ENCODE results near the gene YWHAE. TPM values are rescaled to one million over a fixed set of nuclear protein-coding genes. Genes with fewer than 3 reads are reported as not detected.
A peak's percentile ranks its signal among the peaks of the same experiment; 100 is the strongest.
"Not testable (repeated sequence)": the region's sequence is repeated elsewhere in the genome, so short reads cannot be mapped to it uniquely, and the experiment has no call there.

YWHAE gene
- 167 TPM for total RNA-seq
- polyA plus RNA-seq = 323 TPM

DNA sequence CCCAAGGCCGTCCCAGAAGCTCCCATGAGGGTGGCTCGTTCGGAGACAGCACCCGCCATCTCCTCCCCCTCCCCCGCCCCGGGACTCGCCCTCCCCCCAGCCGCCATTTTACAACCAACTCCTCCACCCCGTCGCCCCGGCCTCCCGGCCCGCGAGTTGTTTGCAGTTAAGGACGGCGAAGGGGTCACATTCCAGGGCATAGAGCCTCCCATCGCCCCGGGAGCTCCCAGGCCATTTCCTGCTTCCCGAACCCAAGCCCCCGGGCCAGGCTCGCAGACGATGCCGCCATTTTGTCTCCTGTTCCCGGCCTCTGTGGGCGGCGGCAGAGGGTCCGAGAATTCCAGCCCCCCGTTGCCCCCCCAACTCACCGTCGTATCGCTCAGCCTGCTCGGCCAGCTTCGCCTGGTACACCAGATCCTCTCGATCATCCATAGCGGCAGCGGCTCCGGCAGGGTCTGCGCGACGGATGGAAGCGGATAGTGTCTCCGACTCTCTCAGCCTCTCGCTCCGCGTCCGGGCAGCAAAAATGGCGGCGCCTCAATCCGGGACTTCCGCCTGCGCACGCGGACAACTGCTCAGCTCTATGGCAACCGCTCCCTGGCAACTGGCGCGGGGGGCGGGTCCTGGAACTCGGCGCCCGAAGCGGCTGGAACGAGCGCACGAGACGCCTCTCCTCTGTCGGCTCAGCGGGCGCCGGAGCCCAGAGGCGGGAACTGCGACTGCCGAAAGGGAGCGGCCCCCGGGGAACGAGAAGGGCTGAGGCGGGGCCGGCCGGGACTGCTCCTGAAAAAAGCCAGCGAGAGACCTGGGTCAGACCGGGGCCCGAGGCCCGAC, at the start of gene YWHAE:
Gene YWHAE (minus strand): TSS at position 544 of the 834 bp plus-strand sequence. CDS start 112 bp downstream, at position 432.
- Histone ChIP-seq H3K4me3 (ENCODE audit: low read depth, low read length) (peak within 1 kb of the TSS; percentile 85), H3K27ac (ENCODE audit: low read depth) (peak within 1 kb of the TSS; percentile 96), H3K4me1 (ENCODE audit: insufficient read depth) (no peaks in the 10 kb centered on the region), H3K36me3 (ENCODE audit: insufficient read depth) (no peaks in the 10 kb centered on the region)
- WGBS = under 1% methylated on average over 82 of the region's 82 CpGs
- DNase-seq (ENCODE audit: extremely low spot score) = peak; percentile 91

DNA sequence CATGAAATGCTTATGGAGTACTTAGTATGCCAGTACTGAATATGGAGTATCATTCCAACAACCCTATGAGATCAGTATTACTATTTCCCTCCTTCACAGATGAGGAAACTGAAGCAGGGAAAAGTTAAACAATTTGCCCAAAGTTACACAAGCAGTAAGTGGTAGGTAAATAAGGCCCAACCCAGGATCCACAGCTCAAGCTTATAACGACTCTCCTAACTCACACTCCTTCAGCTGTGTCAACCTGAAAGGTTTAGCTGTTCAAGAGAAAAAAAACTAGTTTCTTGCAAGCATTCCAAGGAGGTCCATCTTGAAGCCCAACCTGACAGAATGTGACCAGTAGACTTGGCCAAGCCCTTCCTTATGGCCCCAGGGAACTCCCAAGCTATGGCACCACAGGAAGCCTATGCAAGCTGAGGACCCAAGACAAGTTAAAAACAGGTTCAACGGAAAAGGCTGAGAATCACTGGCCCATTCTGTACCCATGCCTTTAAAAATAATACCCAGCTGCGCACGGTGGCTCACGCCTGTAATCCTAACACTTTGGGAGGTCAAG, 49.5 kb upstream of the YWHAE start:
- no peaks in the 10 kb centered on the region for H3K36me3 ChIP-seq (ENCODE audit: insufficient read depth)
- no peak overlapping the region for H3K27ac ChIP-seq (ENCODE audit: low read depth)
- WGBS = 89% methylated on average over 5 of the region's 5 CpGs
- H3K4me3 ChIP-seq (ENCODE audit: low read depth, low read length) = no peak overlapping the region
- no peak for DNase-seq (ENCODE audit: extremely low spot score)
- peaks cover under 1% of the 10 kb centered on the region for H3K4me1 ChIP-seq (ENCODE audit: insufficient read depth)

DNA sequence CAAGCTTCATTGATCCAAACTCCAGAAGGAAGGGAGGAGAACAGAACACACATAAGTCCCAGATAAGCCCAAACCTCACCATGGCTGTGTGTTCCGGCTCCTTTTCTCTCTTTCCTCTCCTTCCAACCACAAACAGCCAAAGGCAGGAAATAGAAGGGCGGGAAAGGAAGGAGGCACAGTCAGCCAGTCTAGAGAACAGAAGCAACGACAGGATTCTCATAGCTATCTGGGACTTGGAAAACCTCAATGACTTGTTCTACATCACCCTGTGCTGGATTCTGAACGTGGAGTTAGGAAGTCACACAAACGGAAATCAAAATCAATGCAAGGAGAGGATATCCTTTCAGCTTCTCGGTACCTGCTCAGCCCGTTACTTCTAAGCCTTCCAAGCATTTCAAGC, 47.0 kb upstream of the YWHAE start:
- Histone ChIP-seq H3K27ac (ENCODE audit: low read depth) (no peak overlapping the region), H3K4me1 (ENCODE audit: insufficient read depth) (no peaks in the 10 kb centered on the region), H3K36me3 (ENCODE audit: insufficient read depth) (no peaks in the 10 kb centered on the region), H3K4me3 (ENCODE audit: low read depth, low read length) (no peak overlapping the region)
- WGBS = 75% methylated on average over 7 of the region's 7 CpGs
- DNase-seq (ENCODE audit: extremely low spot score) = no peak

DNA sequence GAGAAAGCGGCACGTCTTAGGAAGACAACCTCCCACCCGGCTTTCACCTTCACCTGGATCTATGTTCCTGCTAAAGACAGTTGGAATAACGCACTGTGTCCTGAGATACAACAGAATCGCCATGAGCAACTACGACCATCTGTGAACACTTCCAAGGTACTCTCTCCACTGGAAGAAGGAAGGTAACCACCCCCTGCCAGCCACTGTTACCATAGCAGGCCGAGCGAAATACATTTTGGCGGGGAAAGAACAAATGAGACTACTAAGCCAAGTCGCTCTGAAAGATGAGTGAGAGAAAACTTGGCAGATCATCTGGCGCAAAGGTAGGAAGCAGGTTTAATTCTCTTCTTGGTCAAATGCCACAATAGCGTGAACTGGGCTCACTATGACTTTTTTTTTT, 46.2 kb upstream of the YWHAE start:
- DNase-seq (ENCODE audit: extremely low spot score) = no peak
- Histone ChIP-seq H3K36me3 (ENCODE audit: insufficient read depth) (no peaks in the 10 kb centered on the region), H3K27ac (ENCODE audit: low read depth) (no peak overlapping the region), H3K4me1 (ENCODE audit: insufficient read depth) (no peaks in the 10 kb centered on the region), H3K4me3 (ENCODE audit: low read depth, low read length) (no peak overlapping the region)
- WGBS = 94% methylated on average over 12 of the region's 12 CpGs

DNA sequence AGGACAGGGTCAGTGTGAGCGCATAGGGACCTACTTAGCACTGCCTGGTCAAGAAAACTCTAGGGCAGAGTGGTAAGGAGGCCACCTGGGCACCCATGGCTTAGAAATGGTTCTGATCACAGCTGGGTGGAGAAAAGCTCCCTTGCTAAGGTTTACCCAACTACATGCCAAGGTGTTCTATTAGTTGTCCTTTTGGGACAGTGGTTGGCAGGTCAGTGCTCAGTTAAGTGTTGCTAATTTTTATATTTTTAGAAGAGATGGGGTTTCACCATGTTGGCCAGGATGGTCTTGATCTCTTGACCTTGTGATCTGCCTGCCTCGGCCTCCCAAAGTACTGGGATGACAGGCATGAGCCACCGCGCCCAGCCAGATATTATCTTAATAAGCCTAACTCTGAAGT, 45.7 kb upstream of the YWHAE start:
- 90% methylated on average over 4 of the region's 4 CpGs for WGBS
- H3K27ac ChIP-seq (ENCODE audit: low read depth); H3K36me3 ChIP-seq (ENCODE audit: insufficient read depth); H3K4me3 ChIP-seq (ENCODE audit: low read depth, low read length); DNase-seq (ENCODE audit: extremely low spot score); H3K4me1 ChIP-seq (ENCODE audit: insufficient read depth): not testable (repeated sequence)

DNA sequence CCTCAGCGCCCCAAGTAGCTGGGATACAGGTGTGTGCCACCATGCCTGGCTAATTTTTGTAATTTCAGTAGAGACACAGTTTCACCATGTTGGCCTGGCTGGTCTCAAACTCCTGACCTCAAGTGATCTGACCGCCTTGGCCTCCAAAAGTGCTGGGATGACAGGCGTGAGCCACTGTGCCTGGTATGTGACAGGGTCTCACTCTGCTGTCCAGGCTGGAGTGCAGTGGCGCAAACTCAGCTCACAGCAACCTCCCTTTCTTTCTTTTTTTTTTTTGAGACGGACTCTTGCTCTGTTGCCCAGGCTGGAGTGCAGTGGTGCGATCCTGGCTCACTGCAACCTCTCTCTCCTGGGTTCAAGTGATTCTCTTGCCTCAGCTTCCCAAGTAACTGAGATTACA, 42.7 kb upstream of the YWHAE start:
- H3K4me1 ChIP-seq (ENCODE audit: insufficient read depth); DNase-seq (ENCODE audit: extremely low spot score); H3K4me3 ChIP-seq (ENCODE audit: low read depth, low read length); H3K36me3 ChIP-seq (ENCODE audit: insufficient read depth); H3K27ac ChIP-seq (ENCODE audit: low read depth): not testable (repeated sequence)
- 99% methylated on average over 6 of the region's 6 CpGs for WGBS

DNA sequence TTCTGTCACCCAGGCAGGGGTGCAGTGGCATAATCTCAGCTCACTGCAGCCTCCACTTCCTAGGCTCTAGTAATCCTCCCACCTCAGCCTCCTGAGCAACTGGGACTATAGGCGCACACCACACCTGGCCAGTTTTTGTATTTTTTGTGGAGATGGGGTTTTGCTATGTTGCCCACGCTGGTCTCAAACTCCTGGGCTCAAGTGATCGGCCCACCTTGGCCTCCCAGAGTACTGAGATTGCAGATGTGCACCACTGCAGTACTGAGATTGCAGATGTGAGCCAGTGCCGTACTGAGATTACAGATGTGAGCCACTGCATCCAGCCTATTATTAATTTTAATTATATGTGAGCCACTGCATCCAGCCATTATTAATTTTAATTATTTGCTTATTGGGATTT, 42.2 kb upstream of the YWHAE start:
- H3K27ac ChIP-seq (ENCODE audit: low read depth) = no peak overlapping the region
- no peaks in the 10 kb centered on the region for H3K36me3 ChIP-seq (ENCODE audit: insufficient read depth)
- no peak for DNase-seq (ENCODE audit: extremely low spot score)
- no peaks in the 10 kb centered on the region for H3K4me1 ChIP-seq (ENCODE audit: insufficient read depth)
- whole genome bisulfite sequencing = over 99% methylated on average over 4 of the region's 4 CpGs
- H3K4me3 ChIP-seq (ENCODE audit: low read depth, low read length) = no peak overlapping the region

DNA sequence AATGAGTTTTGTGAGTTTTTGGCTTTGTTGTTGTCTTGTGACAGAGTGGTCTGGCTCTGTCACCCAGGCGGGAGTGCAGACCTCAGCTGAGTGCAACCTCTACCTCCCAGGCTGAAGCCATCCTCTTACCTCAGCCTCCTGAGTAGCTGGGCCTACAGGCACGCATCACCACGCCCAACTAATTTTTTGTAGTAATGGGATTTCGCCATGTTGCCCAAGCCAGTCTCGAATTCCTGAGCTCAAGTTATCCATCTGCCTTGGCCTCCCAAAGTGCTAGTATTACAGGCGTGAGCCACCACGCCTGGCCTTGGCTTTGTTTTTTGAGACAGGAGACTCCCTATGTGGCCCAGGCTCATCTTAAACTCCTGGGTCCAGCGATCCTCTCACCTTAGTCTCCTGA, 40.9 kb upstream of the YWHAE start:
- H3K36me3 ChIP-seq (ENCODE audit: insufficient read depth) = no peaks in the 10 kb centered on the region
- WGBS = 97% methylated on average over 8 of the region's 8 CpGs
- no peak overlapping the region for H3K4me3 ChIP-seq (ENCODE audit: low read depth, low read length)
- H3K4me1 ChIP-seq (ENCODE audit: insufficient read depth) = no peaks in the 10 kb centered on the region
- H3K27ac ChIP-seq (ENCODE audit: low read depth) = no peak overlapping the region
- no peak for DNase-seq (ENCODE audit: extremely low spot score)

DNA sequence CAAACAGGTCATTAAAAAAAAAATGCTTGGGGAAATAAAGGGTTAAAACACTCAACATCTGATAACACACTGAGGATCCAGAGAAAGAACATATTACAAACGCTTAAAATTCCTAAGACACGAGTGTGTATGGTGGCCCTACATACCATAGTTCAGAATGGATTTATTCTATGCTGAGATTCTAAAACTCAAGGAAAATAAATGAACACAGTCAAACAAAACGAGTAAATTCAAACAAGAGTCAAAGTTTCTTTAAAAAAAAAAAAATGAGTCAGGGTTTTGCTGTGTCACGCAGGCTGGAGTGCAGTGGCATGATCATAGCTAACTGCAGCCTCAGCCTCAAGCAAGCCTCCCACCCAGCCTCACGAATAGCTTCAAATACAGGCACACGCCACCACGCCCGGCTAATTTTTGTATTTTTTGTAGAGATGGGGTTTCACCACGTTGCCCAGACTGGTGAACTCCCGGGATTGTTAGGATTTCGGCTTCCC, 38.6 kb upstream of the YWHAE start:
- Histone ChIP-seq H3K4me1 (ENCODE audit: insufficient read depth) (no peaks in the 10 kb centered on the region), H3K36me3 (ENCODE audit: insufficient read depth) (no peaks in the 10 kb centered on the region), H3K27ac (ENCODE audit: low read depth) (no peak overlapping the region), H3K4me3 (ENCODE audit: low read depth, low read length) (no peak overlapping the region)
- DNase-seq (ENCODE audit: extremely low spot score) = no peak
- whole genome bisulfite sequencing = 65% methylated on average over 11 of the region's 11 CpGs

DNA sequence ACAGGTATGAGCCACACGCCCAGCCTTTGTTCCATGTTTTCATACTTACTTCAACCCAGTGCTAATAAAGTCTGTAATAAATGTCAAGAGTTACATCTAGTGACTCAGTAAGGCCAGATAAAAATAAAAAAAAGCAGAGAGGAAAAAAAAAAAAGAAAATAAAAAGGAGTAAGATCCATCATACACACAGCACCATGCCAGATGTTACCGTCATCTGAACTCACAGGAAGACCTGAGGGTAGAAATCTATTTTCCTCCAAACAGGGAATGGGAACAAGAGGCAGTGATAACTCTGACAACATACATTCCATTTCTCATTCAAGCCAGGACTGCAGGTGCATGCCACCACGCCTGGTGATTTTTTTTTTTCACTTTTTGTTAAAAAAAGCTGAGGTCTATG, 35.3 kb upstream of the YWHAE start:
- H3K4me3 ChIP-seq (ENCODE audit: low read depth, low read length) = no peak overlapping the region
- H3K27ac ChIP-seq (ENCODE audit: low read depth) = no peak overlapping the region
- no peaks in the 10 kb centered on the region for H3K4me1 ChIP-seq (ENCODE audit: insufficient read depth)
- no peaks in the 10 kb centered on the region for H3K36me3 ChIP-seq (ENCODE audit: insufficient read depth)
- WGBS = 86% methylated on average over 3 of the region's 3 CpGs
- DNase-seq (ENCODE audit: extremely low spot score) = no peak

DNA sequence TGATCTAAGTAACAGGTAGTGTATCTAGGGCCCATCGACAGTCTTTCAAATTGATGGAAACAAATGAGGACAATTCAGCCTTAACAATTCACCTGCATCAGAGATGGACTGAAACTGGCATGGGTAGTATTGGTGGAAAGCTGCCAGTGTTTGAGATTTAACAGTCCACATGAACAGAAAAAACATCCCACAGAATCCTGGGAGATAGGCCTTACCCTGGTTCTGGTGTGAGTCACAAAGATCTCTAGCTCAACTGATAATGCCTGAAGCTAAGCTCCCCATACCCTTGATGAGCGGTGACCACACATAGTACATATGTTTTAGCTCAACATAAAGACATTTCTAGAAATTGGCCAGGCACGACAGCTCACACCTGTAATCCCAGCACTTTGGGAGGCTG, 34.1 kb upstream of the YWHAE start:
- Histone ChIP-seq H3K4me3 (ENCODE audit: low read depth, low read length) (no peak overlapping the region), H3K36me3 (ENCODE audit: insufficient read depth) (no peaks in the 10 kb centered on the region), H3K4me1 (ENCODE audit: insufficient read depth) (no peaks in the 10 kb centered on the region), H3K27ac (ENCODE audit: low read depth) (no peak overlapping the region)
- WGBS = 82% methylated on average over 3 of the region's 3 CpGs
- DNase-seq (ENCODE audit: extremely low spot score) = no peak

DNA sequence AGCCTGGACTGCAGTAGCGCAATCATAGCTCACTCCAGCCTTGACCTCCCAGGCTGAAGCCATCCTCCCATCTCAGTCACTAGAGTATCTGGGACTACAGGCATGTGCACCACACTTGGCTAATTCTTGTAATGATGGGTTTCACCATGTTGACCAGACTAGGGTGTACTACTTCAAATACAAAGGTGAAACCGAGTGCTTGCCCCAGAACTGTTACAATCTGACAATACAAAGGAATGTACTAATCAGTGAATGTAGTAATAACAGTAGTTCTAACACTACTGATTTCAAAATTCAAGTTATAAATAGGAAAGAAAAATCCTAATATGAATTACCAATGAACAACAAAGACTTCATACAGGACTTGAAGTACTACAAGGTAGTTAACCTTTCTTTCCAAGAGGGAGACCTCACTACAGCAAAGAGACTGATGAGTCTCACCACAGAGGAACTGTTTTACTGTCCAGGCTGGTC, 31.6 kb upstream of the YWHAE start:
- DNase-seq (ENCODE audit: extremely low spot score) = no peak
- 87% methylated on average over 2 of the region's 2 CpGs for WGBS
- no peak overlapping the region for H3K27ac ChIP-seq (ENCODE audit: low read depth)
- no peaks in the 10 kb centered on the region for H3K4me1 ChIP-seq (ENCODE audit: insufficient read depth)
- H3K4me3 ChIP-seq (ENCODE audit: low read depth, low read length) = no peak overlapping the region
- H3K36me3 ChIP-seq (ENCODE audit: insufficient read depth) = no peaks in the 10 kb centered on the region

DNA sequence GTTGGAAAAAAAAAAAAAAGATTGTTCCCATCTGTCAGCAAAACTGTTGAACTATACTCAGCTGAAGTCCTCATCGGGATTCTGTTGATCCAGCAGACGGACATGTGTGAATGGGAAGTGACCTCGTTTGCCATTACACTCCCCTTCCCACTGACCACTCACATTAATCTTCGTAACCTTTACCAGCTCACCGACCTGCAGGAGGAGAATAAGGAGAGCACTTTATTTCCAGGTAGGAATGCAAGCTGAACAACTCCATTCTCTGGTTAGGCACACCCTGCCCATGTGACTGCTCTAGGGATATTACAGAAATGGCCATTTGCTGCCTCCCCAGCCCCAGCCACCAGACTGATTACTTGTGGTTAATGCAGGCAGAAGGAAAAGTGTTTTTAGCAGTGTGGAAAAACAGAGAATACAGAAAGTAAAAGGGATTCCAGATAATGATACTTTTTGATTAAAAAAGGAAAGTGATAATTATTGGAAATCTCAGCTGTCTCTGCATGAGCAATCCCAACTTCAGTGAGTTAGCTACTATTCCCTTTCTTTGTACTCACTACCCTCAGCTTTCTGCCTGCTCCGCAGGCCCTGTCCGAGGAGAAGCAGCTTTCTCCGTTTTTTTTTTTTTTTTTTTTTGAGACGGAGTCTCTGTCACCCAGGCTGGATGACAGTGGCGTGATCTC, 23.6 kb upstream of the YWHAE start:
- H3K4me1 ChIP-seq (ENCODE audit: insufficient read depth) = no peaks in the 10 kb centered on the region
- no peak overlapping the region for H3K4me3 ChIP-seq (ENCODE audit: low read depth, low read length)
- H3K27ac ChIP-seq (ENCODE audit: low read depth) = no peak overlapping the region
- WGBS = 78% methylated on average over 10 of the region's 10 CpGs
- DNase-seq (ENCODE audit: extremely low spot score) = no peak
- peaks cover 3% of the 10 kb centered on the region for H3K36me3 ChIP-seq (ENCODE audit: insufficient read depth)

DNA sequence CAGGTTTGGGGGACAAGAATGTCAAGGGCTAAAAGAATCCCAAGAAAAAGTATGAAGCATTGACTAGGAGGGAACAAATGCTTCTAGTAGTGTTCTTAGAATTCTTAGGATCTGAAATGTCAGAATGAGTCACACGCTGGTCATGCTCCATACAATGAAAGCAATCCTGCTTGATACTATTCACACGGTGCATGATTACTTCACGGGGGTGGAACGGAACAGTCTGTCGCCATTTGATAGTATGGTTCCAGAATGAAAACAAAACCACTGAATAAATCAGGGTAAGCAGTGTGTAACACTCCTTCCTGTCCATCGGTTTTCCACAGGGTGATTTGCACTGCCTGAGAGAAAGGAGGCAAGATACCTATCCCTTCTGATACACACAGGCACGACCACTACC, 22.9 kb upstream of the YWHAE start:
- no peak overlapping the region for H3K4me3 ChIP-seq (ENCODE audit: low read depth, low read length)
- H3K4me1 ChIP-seq (ENCODE audit: insufficient read depth) = no peaks in the 10 kb centered on the region
- H3K27ac ChIP-seq (ENCODE audit: low read depth) = no peak overlapping the region
- DNase-seq (ENCODE audit: extremely low spot score) = no peak
- WGBS = 81% methylated on average over 7 of the region's 7 CpGs
- H3K36me3 ChIP-seq (ENCODE audit: insufficient read depth) = peaks cover 3% of the 10 kb centered on the region

Data from urinary bladder (tissue), 4 donors.